ENCODE measurements around the gene CHRDL2. TPM values are rescaled to one million over a fixed set of nuclear protein-coding genes. Genes with fewer than 3 reads are reported as not detected.

Gene CHRDL2
- total and polyA plus RNA-seq, 2 of the 13 experiments (the other 11 are each of a cell fraction or from before 2014, with no cell fraction given) = 0.04 TPM; not detected in 1

- TF ChIP-seq, protein P1, sequence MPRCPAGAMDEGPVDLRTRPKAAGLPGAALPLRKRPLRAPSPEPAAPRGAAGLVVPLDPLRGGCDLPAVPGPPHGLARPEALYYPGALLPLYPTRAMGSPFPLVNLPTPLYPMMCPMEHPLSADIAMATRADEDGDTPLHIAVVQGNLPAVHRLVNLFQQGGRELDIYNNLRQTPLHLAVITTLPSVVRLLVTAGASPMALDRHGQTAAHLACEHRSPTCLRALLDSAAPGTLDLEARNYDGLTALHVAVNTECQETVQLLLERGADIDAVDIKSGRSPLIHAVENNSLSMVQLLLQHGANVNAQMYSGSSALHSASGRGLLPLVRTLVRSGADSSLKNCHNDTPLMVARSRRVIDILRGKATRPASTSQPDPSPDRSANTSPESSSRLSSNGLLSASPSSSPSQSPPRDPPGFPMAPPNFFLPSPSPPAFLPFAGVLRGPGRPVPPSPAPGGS (CRISPR knock-in tag; IDR thresholded peaks at IDR 0.05) = no peak
- TF ChIP-seq SOX6 (IDR thresholded peaks at IDR 0.05) (no peak), SOX6 (CRISPR knock-in tag; IDR thresholded peaks at IDR 0.05) (0 out of 2 replicates have a peak, but pooled peaks have one; percentile 23), ZNF879 (CRISPR knock-in tag; IDR thresholded peaks at IDR 0.05) (no peak), GPBP1L1 (CRISPR knock-in tag; IDR thresholded peaks at IDR 0.05) (no peak), SAP130 (CRISPR knock-in tag; IDR thresholded peaks at IDR 0.05; ENCODE audit: low read depth) (peak; percentile 33; the same call in 1 of the 2 replicates), ZNF652 (CRISPR knock-in tag; IDR thresholded peaks at IDR 0.05; ENCODE audit: borderline replicate concordance, low read depth) (no peak), CREB1 (IDR thresholded peaks at IDR 0.05) (peak; percentile 72), CREB1 (CRISPR knock-in tag; IDR thresholded peaks at IDR 0.05) (no peak), ZNF687 (CRISPR knock-in tag; IDR thresholded peaks at IDR 0.05) (peak; percentile 35), ZNF547 (CRISPR knock-in tag; IDR thresholded peaks at IDR 0.05) (0 out of 2 replicates have a peak, but pooled peaks have one; percentile 26), SNAPC4 (CRISPR knock-in tag; IDR thresholded peaks at IDR 0.05) (no peak), ZNF598 (CRISPR knock-in tag; IDR thresholded peaks at IDR 0.05; ENCODE audit: borderline replicate concordance) (no peak), ZFP62 (CRISPR knock-in tag; IDR thresholded peaks at IDR 0.05) (no peak), ADNP (CRISPR knock-in tag; IDR thresholded peaks at IDR 0.05) (no peak), SMAD9 (CRISPR knock-in tag; IDR thresholded peaks at IDR 0.05) (0 out of 2 replicates have a peak, but pooled peaks have one; percentile 44)
- TF ChIP-seq, protein P2, sequence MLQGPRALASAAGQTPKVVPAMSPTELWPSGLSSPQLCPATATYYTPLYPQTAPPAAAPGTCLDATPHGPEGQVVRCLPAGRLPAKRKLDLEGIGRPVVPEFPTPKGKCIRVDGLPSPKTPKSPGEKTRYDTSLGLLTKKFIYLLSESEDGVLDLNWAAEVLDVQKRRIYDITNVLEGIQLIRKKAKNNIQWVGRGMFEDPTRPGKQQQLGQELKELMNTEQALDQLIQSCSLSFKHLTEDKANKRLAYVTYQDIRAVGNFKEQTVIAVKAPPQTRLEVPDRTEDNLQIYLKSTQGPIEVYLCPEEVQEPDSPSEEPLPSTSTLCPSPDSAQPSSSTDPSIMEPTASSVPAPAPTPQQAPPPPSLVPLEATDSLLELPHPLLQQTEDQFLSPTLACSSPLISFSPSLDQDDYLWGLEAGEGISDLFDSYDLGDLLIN (CRISPR knock-in tag; IDR thresholded peaks at IDR 0.05; ENCODE audit: borderline replicate concordance) = no peak
Measured at GRCh38 chr11:74696939-74697675, 34.1 kb downstream of the CHRDL2 start (continued).
